Measurements from ENCODE around the gene RADIL. TPM values are rescaled to one million over a fixed set of nuclear protein-coding genes. Genes with fewer than 3 reads are reported as not detected.

The RADIL gene
- total and polyA plus RNA-seq, 9 of the 15 experiments (the other 6 are each of a cell fraction or from before 2014, with no cell fraction given), result 0.06 to 8.1 (median 1.9) TPM; not detected in 1

- H3K9ac ChIP-seq (ENCODE audit: insufficient read depth in 1 of 2, low read depth in 2 of 2, low read length in 2 of 2), result no peak overlapping the region
- H3K27me3 ChIP-seq (ENCODE audit: control insufficient read depth in 2 of 2, insufficient read depth in 2 of 2, low read length in 2 of 2), result no peaks in the 10 kb centered on the region
- H4K20me1 ChIP-seq (replicated peaks; ENCODE audit: control insufficient read depth, insufficient read depth, low read length), result peaks cover 18% of the 10 kb centered on the region
- in situ Hi-C loops (cut with MboI), result no loop called here
- no peak overlapping the region for H3K27ac ChIP-seq (ENCODE audit: extremely low read depth, low read depth, low read length)
- H3K9me1 ChIP-seq (ENCODE audit: control insufficient read depth, insufficient read depth, low read length), result peaks cover 3% of the 10 kb centered on the region
- H3K36me3 ChIP-seq (ENCODE audit: control insufficient read depth, insufficient read depth, low read length), result peaks cover 57% of the 10 kb centered on the region; the same call in 2 of the 3 replicates
- no peak for FAIRE-seq
- H3K4me1 ChIP-seq (replicated peaks in 1 of 2; ENCODE audit: control insufficient read depth in 2 of 2, insufficient read depth in 2 of 2, low read length in 2 of 2), result peaks cover 9 to 42% of the 10 kb centered on the region in 2 experiments; a peak in 4 of 5 replicates
- over 99% methylated on average over 15 of the region's 15 CpGs for WGBS (ENCODE audit: insufficient coverage, low coverage, missing lambda C conversion rate)
- no peak overlapping the region for H3K4me2 ChIP-seq (ENCODE audit: insufficient read depth, low read length)
- ChIA-PET CTCF (ENCODE audit: low intra/inter-chr PET ratio) (no interaction called here), POLR2A (interaction anchor here (0.6 to 1.2 kb wide), 2 partner anchors 12 to 20 kb away, joined by 3 to 4 read pairs; no protein-coding TSS in a partner anchor)
- H3K4me3 ChIP-seq, result no peak overlapping the region
- BruUV-seq (replicated peaks), result no TSS peak
- intact Hi-C loops (cut with micrococcal nuclease), result no loop called here
- DNase-seq (ENCODE audit: extremely low read depth in 1 of 4, low spot score in 3 of 4), result no peak
- no peaks in the 10 kb centered on the region for H3K9me3 ChIP-seq (replicated peaks; ENCODE audit: control insufficient read depth, insufficient read depth, low read depth, low read length)
- no peak for TF ChIP-seq POLR2H (tag; IDR thresholded peaks at IDR 0.05; ENCODE audit: low read depth)
- TF ChIP-seq CBX3 (IDR thresholded peaks at IDR 0.05; ENCODE audit: borderline replicate concordance in 1 of 2, low read length in 2 of 2), result no peak
- peaks cover 48% of the 10 kb centered on the region for H3K79me2 ChIP-seq (ENCODE audit: control insufficient read depth, insufficient read depth, low read length)
- no peak for ATAC-seq
- no peak overlapping the region for H2AFZ ChIP-seq (ENCODE audit: low read depth, low read length)
Observed at GRCh38 chr7:4749798-4750197, 133.7 kb downstream of the RADIL start.

- intact Hi-C loops (cut with micrococcal nuclease), result no loop called here
- FAIRE-seq, result no peak
- TF ChIP-seq HMGN3 (IDR thresholded peaks at IDR 0.05; ENCODE audit: borderline replicate concordance, extremely low read depth, insufficient read length, low read depth, low read length) (no peak), ETS1 (conservative IDR thresholded peaks at IDR 0.05; ENCODE audit: control insufficient read depth, low read depth, low read length) (no peak), CBX5 (IDR thresholded peaks at IDR 0.05; ENCODE audit: borderline replicate concordance, low read depth) (no peak), PTTG1 (tag; IDR thresholded peaks at IDR 0.05; ENCODE audit: low read depth) (no peak), RFX5 (IDR thresholded peaks at IDR 0.05; ENCODE audit: low read depth, low read length) (no peak), POLR2H (tag; IDR thresholded peaks at IDR 0.05; ENCODE audit: low read depth) (no peak), ZNF551 (CRISPR knock-in tag; IDR thresholded peaks at IDR 0.05) (no peak), BACH1 (tag; IDR thresholded peaks at IDR 0.05) (no peak), USF1 (CRISPR knock-in tag; IDR thresholded peaks at IDR 0.05) (no peak), HEY1 (CRISPR knock-in tag; IDR thresholded peaks at IDR 0.05; ENCODE audit: borderline replicate concordance) (no peak)
Observed at GRCh38 chr7:4749363-4749762, 134.2 kb downstream of the RADIL start.

More at GRCh38 chr7:4749363-4749762, 134.2 kb downstream of the RADIL start:
- Histone ChIP-seq H3K27ac (ENCODE audit: extremely low read depth, low read depth, low read length) (no peak overlapping the region), H3K4me2 (ENCODE audit: insufficient read depth, low read length) (no peak overlapping the region), H3K9me3 (replicated peaks; ENCODE audit: control insufficient read depth, insufficient read depth, low read depth, low read length) (no peaks in the 10 kb centered on the region), H3K79me2 (ENCODE audit: control insufficient read depth, insufficient read depth, low read length) (peaks cover 48% of the 10 kb centered on the region), H3K27me3 (ENCODE audit: control insufficient read depth in 2 of 2, insufficient read depth in 2 of 2, low read length in 2 of 2) (no peaks in the 10 kb centered on the region), H3K9me1 (ENCODE audit: control insufficient read depth, insufficient read depth, low read length) (peaks cover 3% of the 10 kb centered on the region), H3K36me3 (ENCODE audit: control insufficient read depth, insufficient read depth, low read length) (peaks cover 56% of the 10 kb centered on the region; the same call in 2 of the 3 replicates), H3K4me1 (replicated peaks in 1 of 2; ENCODE audit: control insufficient read depth in 2 of 2, insufficient read depth in 2 of 2, low read length in 2 of 2) (peaks cover 13 to 44% of the 10 kb centered on the region in 2 experiments), H4K20me1 (replicated peaks; ENCODE audit: control insufficient read depth, insufficient read depth, low read length) (peaks cover 17% of the 10 kb centered on the region), H2AFZ (ENCODE audit: low read depth, low read length) (no peak overlapping the region), H3K4me3 (no peak overlapping the region), H3K9ac (ENCODE audit: insufficient read depth in 1 of 2, low read depth in 2 of 2, low read length in 2 of 2) (no peak overlapping the region)
- ATAC-seq, result no peak
- WGBS (ENCODE audit: insufficient coverage, low coverage, missing lambda C conversion rate), result 94% methylated on average over 6 of the region's 14 CpGs
- POLR2A ChIA-PET, result interaction anchor here (0.5 to 1.2 kb wide), 3 partner anchors 11 to 675 kb away, joined by 3 to 6 read pairs (median 4); no protein-coding TSS in a partner anchor
- no peak for DNase-seq (ENCODE audit: extremely low read depth in 1 of 4, low spot score in 3 of 4)
- in situ Hi-C loops (cut with MboI), result no loop called here
- no TSS peak for BruUV-seq (replicated peaks)
- CTCF ChIA-PET (ENCODE audit: low intra/inter-chr PET ratio), result no interaction called here
